GM12878 (cell line): Measurements from ENCODE around the gene ZNF827.

Experiments
- ELK1 ChIP-seq: IDR thresholded peaks from 2 replicates; pipeline ENCODE4 v1.6.1; 2012; ENCODE audit warnings: low read depth, low read length, improper control_type of control experiment
- KDM1A ChIP-seq: fragments of 200-600 bp; sonication (generic); IDR thresholded peaks from 2 replicates; pipeline ENCODE4 v1.6.1; 2016; ENCODE audit warnings: borderline replicate concordance
- TAF1 ChIP-seq: IDR thresholded peaks from 2 replicates; pipeline ENCODE4 v1.6.1; 2011; ENCODE audit warnings: mild to moderate bottlenecking, low read depth, low read length, borderline replicate concordance
- TF ChIP-seq, protein P1 (sequence below), 3 experiments: IDR thresholded peaks in 2 of 3; conservative IDR thresholded peaks in 1 of 3; 2 replicates each; pipeline ENCODE4 v1.5.1; 2011; ENCODE audit warnings: low read depth in 3 of 3, low read length in 3 of 3, mild to moderate bottlenecking in 3 of 3, control low read depth in 2 of 3, moderate library complexity in 2 of 3, inconsistent platforms in 1 of 3, mixed read lengths in 1 of 3; ENCODE audit not compliant: control insufficient read depth in 2 of 3, insufficient read depth in 1 of 3; ENCODE audit errors: extremely low read depth in 1 of 3

GRCh38 chr4:145709336-145709735 lies 229.3 kb downstream of the ZNF827 start:
- TF ChIP-seq KDM1A, result no peak
- TF ChIP-seq ELK1, result no peak
- no peak for TF ChIP-seq TAF1
- TF ChIP-seq, protein P1, sequence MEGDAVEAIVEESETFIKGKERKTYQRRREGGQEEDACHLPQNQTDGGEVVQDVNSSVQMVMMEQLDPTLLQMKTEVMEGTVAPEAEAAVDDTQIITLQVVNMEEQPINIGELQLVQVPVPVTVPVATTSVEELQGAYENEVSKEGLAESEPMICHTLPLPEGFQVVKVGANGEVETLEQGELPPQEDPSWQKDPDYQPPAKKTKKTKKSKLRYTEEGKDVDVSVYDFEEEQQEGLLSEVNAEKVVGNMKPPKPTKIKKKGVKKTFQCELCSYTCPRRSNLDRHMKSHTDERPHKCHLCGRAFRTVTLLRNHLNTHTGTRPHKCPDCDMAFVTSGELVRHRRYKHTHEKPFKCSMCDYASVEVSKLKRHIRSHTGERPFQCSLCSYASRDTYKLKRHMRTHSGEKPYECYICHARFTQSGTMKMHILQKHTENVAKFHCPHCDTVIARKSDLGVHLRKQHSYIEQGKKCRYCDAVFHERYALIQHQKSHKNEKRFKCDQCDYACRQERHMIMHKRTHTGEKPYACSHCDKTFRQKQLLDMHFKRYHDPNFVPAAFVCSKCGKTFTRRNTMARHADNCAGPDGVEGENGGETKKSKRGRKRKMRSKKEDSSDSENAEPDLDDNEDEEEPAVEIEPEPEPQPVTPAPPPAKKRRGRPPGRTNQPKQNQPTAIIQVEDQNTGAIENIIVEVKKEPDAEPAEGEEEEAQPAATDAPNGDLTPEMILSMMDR (IDR thresholded peaks at IDR 0.05 in 2 of 3, conservative IDR thresholded peaks at IDR 0.05 in 1 of 3; ENCODE audit: control insufficient read depth in 2 of 3, extremely low read depth in 1 of 3, insufficient read depth in 1 of 3, low read depth in 3 of 3, low read length in 3 of 3), result no peak
